ENCODE measurements around the gene TSLP. TPM values are rescaled to one million over a fixed set of nuclear protein-coding genes. Genes with fewer than 3 reads are reported as not detected.

The TSLP gene
- total RNA-seq, 6 experiments from 2014 or later: 0.74 to 2.4 (median 1.4) TPM

GRCh38 chr5:111072949-111073682 lies 1.6 kb downstream of the TSLP start:
- no peaks in the 10 kb centered on the region for H3K9me3 ChIP-seq
- H3K27ac ChIP-seq: peak overlapping the region; percentile 6 to 49 (median 22)
- intact Hi-C loops (cut with DNase I): no loop called here
- H3K27me3 ChIP-seq: no peaks in the 10 kb centered on the region
- DNase-seq (peak; percentile 81 to 86 (median 83)), ATAC-seq (peak; percentile 93 to 99 (median 96))
- TF ChIP-seq, protein P1, sequence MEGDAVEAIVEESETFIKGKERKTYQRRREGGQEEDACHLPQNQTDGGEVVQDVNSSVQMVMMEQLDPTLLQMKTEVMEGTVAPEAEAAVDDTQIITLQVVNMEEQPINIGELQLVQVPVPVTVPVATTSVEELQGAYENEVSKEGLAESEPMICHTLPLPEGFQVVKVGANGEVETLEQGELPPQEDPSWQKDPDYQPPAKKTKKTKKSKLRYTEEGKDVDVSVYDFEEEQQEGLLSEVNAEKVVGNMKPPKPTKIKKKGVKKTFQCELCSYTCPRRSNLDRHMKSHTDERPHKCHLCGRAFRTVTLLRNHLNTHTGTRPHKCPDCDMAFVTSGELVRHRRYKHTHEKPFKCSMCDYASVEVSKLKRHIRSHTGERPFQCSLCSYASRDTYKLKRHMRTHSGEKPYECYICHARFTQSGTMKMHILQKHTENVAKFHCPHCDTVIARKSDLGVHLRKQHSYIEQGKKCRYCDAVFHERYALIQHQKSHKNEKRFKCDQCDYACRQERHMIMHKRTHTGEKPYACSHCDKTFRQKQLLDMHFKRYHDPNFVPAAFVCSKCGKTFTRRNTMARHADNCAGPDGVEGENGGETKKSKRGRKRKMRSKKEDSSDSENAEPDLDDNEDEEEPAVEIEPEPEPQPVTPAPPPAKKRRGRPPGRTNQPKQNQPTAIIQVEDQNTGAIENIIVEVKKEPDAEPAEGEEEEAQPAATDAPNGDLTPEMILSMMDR (IDR thresholded peaks at IDR 0.05): peak in 1 of 4 donors; percentile 18
- TF ChIP-seq POLR2A (IDR thresholded peaks at IDR 0.05): no peak
- peak overlapping the region; percentile 56 to 63 (median 59) for H3K4me3 ChIP-seq
- H3K36me3 ChIP-seq: no peaks in the 10 kb centered on the region
- H3K4me1 ChIP-seq: peaks cover 0 to 11% (median 0%) of the 10 kb centered on the region in 4 donors
- under 1% methylated on average over 20 of the region's 44 CpGs for WGBS (ENCODE audit: insufficient coverage, low coverage, low lambda C conversion rate, missing lambda C conversion rate)

GRCh38 chr5:111074244-111074643 lies 2.7 kb downstream of the TSLP start:
- 54% methylated on average over 2 of the region's 2 CpGs for WGBS (ENCODE audit: insufficient coverage, low coverage, low lambda C conversion rate, missing lambda C conversion rate)
- H3K27me3 ChIP-seq: no peaks in the 10 kb centered on the region
- TF ChIP-seq, protein P1 (IDR thresholded peaks at IDR 0.05): no peak
- TF ChIP-seq POLR2A (IDR thresholded peaks at IDR 0.05): no peak
- no peak overlapping the region for H3K27ac ChIP-seq
- ATAC-seq (no peak), DNase-seq (no peak)
- intact Hi-C loops (cut with DNase I): no loop called here
- H3K4me3 ChIP-seq: peak overlapping the region in 2 of 3 donors; percentile 59 to 63
- no peaks in the 10 kb centered on the region for H3K9me3 ChIP-seq
- H3K4me1 ChIP-seq: peaks cover 0 to 11% (median 0%) of the 10 kb centered on the region in 4 donors
- no peaks in the 10 kb centered on the region for H3K36me3 ChIP-seq

DNA sequence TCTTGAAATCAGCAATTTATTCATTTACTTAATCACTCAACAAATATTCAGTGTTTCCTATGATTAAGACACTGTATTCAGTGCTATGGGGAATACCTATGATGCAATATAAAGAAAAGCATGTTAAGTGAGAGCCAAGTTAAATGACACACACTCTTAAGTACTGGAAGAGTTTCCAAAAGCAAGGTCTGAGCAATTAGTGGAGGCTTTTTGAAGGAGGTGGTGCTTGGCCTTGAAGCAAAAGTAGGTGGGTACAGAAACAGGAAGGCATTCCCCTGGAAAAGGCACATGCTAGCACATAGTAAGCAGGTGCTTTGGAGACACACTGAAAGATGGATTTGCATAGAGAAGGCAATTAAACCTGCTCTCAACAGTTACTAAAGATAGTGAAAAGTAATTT lies 4.0 kb downstream of the TSLP start:
- DNase-seq: no peak
- peak in 1 of 4 donors; percentile 8 for ATAC-seq

DNA sequence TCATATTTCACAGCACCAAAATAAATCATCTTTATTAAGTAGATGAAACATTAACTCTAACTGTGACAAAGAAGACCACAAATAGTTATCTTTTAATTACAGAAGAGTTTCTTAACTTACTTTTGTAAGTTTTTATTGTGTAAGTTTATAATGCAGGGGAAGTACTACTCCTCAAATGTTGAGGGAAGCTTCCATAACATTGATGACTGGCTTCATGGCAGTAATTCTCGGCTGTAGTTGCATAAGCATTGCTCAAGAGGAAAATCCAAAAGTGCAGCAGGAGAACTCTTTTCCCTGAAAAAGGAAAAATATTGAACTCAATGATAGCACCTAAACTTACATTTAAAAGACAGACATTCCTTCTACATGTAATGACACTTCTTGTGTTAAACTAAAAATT lies 4.6 kb downstream of the TSLP start:
- intact Hi-C loops (cut with DNase I): no loop called here
- Histone ChIP-seq H3K4me1 (peaks cover 0 to 6% (median 0%) of the 10 kb centered on the region in 4 donors), H3K9me3 (no peaks in the 10 kb centered on the region), H3K27me3 (no peaks in the 10 kb centered on the region), H3K27ac (no peak overlapping the region), H3K36me3 (no peaks in the 10 kb centered on the region), H3K4me3 (no peak overlapping the region)
- TF ChIP-seq POLR2A (IDR thresholded peaks at IDR 0.05): no peak
- TF ChIP-seq, protein P1 (IDR thresholded peaks at IDR 0.05): no peak
- ATAC-seq (no peak), DNase-seq (no peak)
- WGBS (ENCODE audit: insufficient coverage, low coverage, low lambda C conversion rate, missing lambda C conversion rate): 13% methylated on average over 1 of the region's 1 CpG

More for the DNA sequence above, 4.0 kb downstream of the TSLP start:
- intact Hi-C loops (cut with DNase I): no loop called here
- no peak for TF ChIP-seq POLR2A (IDR thresholded peaks at IDR 0.05)
- Histone ChIP-seq H3K36me3 (no peaks in the 10 kb centered on the region), H3K4me1 (peaks cover 0 to 10% (median 0%) of the 10 kb centered on the region in 4 donors), H3K27ac (no peak overlapping the region), H3K9me3 (no peaks in the 10 kb centered on the region), H3K27me3 (no peaks in the 10 kb centered on the region), H3K4me3 (no peak overlapping the region)

GRCh38 chr5:111077678-111078077 lies 6.2 kb downstream of the TSLP start:
- Histone ChIP-seq H3K4me1 (peaks cover 0 to 6% (median 0%) of the 10 kb centered on the region in 4 donors), H3K36me3 (no peaks in the 10 kb centered on the region), H3K9me3 (no peaks in the 10 kb centered on the region), H3K27me3 (no peaks in the 10 kb centered on the region), H3K4me3 (no peak overlapping the region), H3K27ac (no peak overlapping the region)
- intact Hi-C loops (cut with DNase I): no loop called here
- ATAC-seq (no peak), DNase-seq (no peak)
- TF ChIP-seq POLR2A (IDR thresholded peaks at IDR 0.05): no peak
- TF ChIP-seq, protein P1 (IDR thresholded peaks at IDR 0.05): no peak
- 66% methylated on average over 2 of the region's 2 CpGs for WGBS (ENCODE audit: insufficient coverage, low coverage, low lambda C conversion rate, missing lambda C conversion rate)

Measured in right lobe of liver (tissue), 6 donors.